ENCODE data around the gene GTF2A1.

Gene GTF2A1

DNA sequence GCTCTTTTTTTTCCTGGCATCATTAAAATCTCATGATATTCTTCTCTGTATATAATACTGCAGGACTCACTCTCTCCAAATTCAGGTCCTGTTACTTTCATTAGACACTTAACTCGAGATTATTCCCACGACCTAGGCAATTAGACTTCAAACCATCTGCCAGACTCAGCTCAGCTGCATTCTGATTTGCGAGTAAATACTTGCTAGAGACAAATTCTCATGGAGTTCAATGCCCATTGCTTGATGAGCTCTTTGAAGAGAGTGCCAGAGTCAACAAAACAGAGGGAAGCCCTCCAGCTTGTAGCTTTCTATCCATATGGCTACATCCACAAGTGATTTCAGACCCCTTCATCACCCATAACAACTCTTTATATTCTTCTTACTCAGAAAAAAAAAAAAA, 88.3 kb downstream of the GTF2A1 start:
- DNase-seq = no peak

DNA sequence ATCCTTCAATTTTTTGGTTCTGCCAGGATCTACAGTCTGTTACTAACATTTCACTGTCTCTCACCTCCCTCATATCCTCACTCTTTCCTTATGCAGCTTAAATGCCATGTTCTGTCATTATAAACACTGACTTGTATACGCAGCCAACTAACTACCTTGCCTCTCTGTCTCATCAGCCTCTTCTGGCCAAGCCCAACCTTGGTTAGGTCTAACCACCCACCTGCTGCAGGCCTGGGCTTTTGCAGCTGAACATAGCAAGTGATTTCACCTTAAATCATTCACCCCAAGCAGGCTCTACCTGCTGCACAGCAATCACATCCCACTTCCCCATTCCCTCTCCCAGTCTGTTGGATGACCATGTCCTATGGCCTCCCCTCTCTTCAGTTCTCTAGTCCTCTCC, 91.5 kb downstream of the GTF2A1 start:
- DNase-seq = no peak

DNA sequence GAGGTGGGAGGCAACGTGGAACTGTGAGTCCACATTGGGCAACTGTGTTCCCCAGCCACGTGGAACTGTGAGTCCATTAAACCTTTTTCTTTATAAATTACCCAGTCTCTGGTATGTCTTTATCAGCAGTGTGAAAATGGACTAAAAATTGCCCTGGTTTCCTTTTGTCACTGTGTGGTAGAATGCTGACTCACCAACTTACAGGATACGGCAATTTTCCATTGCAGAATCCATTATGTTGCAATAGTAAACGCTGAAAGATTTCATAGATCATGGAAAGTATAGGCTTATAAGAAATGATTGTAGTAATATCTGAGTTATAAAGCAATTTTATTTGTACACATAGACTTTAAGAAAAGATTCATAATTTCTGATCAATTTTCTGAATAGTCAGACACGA, 93.0 kb downstream of the GTF2A1 start:
- no peak for DNase-seq

DNA sequence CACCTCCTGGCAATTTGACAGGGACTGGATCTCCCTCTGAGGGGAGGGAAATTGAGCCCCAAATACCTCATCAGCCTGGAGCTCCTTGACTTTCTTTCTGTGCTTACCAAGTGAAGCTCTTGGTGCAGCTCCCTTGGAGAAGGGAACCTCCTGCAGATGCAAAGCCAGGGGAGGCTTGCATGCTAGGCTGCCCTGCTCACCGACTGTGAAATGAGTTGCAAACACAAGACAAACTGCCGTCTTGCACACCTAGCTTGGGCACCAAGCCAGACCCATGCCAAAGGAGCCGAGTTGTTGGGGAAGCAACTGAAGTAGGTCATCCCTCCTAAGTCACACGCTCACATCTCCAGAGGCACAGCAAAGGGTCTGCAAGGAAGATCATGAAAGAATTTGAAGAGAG, 95.2 kb downstream of the GTF2A1 start:
- DNase-seq = no peak
